ENCODE data around the gene GATA2.

GATA2 gene

DNA sequence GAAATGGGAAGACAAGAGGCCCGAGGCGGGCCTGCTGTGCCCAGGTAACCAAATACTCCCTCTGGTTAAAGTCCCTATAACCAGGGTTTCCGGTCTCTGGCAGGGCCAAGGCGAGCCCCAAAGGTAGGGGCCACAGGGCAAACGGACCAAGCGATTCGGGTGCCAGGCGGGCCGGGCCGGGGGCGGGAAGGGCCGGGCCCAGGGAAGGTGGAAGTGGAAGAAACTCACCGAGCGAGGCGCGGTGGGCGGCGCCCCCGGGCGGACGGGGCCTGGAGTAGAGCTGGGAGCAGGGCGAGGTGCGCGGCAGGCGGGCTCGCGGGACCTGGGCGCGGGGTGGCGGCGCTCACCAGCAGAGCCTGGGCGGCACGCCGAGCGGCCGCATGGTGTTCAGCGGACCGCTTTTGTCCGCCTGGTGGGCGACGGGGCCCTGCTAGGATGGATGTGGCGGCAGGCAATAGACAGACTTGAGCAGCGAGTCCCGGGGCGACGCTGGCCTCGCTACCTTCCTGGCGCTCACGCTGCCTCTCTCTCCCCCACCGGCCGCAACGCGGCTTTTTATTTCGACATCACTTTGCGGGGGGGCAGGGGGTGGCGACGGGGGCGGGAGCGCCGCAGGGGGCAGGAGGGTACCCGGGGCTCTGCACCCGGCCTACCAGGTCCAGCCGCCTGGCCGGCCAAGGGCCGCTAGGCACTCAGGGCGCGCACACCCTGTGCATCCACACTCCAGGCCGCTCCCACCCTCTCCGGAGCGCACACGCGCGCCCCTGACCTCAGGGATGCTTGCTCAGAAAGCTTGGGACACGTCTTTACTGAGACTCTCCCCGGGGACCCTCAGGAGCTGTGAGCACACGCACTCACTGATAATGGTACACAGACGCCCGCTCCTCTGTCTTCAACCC lies at the start of gene GATA2:
Gene GATA2 (minus strand): TSS at position 531 of the 899 bp plus-strand sequence. CDS start 6,170 bp downstream, outside the sequence.
- Histone ChIP-seq H3K36me3 (ENCODE audit: insufficient read depth, low read depth, low read length) (no peaks in the 10 kb centered on the region), H3K27ac (ENCODE audit: low read length) (no peak within 1 kb of the TSS), H3K4me1 (ENCODE audit: insufficient read depth, low read length) (peaks cover 8% of the 10 kb centered on the region; the same call in 1 of the 2 replicates), H3K9ac (ENCODE audit: low read depth, low read length) (no peak within 1 kb of the TSS), H3K27me3 (ENCODE audit: insufficient read depth, low read length) (peaks cover 99% of the 10 kb centered on the region), H3K9me3 (ENCODE audit: insufficient read depth, low read depth, low read length) (peaks cover 7% of the 10 kb centered on the region; the same call in 1 of the 2 replicates), H3K4me3 (ENCODE audit: low read length) (peak within 1 kb of the TSS; percentile 32)

DNA sequence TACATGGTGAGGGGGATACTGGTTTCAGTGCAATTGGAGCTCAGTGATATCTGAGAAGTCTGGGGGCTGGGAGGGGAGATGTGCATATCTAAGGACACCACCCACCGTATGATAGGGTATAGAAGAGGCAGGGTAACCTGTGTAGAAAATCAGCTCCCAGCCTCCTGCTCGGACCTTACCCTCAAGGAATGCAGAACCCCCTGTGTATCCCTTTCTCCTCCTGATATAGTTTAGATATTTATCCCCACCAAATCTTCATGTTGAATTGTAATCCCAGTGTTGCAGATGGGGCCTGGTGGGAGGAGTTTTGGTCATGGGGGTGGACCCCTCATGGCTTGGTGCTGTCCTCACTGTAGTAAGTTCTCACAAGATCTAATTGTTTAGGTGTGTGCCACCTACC lies 48.2 kb upstream of the GATA2 start:
- Histone ChIP-seq H3K36me3 (ENCODE audit: insufficient read depth, low read depth, low read length) (no peaks in the 10 kb centered on the region), H3K9ac (ENCODE audit: low read depth, low read length) (no peak overlapping the region), H3K9me3 (ENCODE audit: insufficient read depth, low read depth, low read length) (no peaks in the 10 kb centered on the region; the same call in 1 of the 2 replicates), H3K4me3 (ENCODE audit: low read length) (no peak overlapping the region), H3K27ac (ENCODE audit: low read length) (no peak overlapping the region), H3K27me3 (ENCODE audit: insufficient read depth, low read length) (peaks cover 6% of the 10 kb centered on the region; the same call in 1 of the 2 replicates), H3K4me1 (ENCODE audit: insufficient read depth, low read length) (no peaks in the 10 kb centered on the region)

DNA sequence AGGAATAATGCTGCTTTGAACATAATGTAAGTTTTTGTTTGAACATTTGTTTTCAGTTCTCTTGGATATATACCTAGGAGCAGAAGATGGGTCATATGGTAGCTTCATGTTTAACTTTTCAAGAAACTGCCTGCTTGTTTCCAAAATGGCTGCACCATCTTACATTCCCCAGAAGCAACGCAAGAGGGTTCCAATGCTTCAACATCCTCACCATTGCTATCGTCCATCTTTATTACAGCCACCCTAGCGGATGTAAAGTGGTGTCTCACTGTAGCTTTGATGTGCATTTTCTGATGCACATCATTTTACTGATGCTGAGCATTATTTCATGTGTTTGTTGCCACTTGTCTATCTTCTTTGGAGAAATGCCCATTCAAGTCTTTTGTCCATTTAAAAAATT lies 46.4 kb upstream of the GATA2 start:
- H3K4me1 ChIP-seq (ENCODE audit: insufficient read depth, low read length): no peaks in the 10 kb centered on the region
- no peak overlapping the region for H3K27ac ChIP-seq (ENCODE audit: low read length)
- H3K9ac ChIP-seq (ENCODE audit: low read depth, low read length): no peak overlapping the region
- no peaks in the 10 kb centered on the region for H3K36me3 ChIP-seq (ENCODE audit: insufficient read depth, low read depth, low read length)
- H3K4me3 ChIP-seq (ENCODE audit: low read length): no peak overlapping the region
- no peaks in the 10 kb centered on the region; the same call in 1 of the 2 replicates for H3K9me3 ChIP-seq (ENCODE audit: insufficient read depth, low read depth, low read length)
- peaks cover 18% of the 10 kb centered on the region; the same call in 1 of the 2 replicates for H3K27me3 ChIP-seq (ENCODE audit: insufficient read depth, low read length)

DNA sequence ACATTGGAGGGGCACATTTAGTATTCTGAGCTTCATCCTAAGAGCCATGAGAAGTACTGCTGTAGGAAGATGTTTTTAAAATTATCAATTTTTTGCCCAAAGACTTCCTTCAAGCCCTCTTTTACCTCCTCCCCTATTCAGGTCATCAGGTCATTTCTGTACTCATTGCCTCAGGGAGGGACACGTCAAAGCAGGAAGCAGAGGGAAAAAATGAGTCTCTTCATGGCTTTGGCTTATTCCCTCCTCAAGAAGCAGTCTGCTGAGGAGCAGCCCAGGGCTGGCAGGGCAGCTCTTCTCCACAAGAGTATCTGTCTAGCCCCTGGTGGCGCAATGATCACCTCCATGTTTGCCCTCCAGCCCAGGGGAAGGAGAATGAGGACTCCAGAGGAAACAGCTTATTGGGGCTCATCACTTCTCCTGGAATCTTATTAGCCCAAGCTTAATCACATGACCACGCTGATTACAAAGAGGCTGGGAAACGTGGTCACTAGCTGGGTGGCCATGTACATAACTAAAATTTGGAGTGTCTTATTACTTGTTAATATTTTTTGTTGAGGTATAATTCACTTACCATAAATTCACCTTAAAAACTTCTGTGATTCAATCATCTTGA lies 44.2 kb upstream of the GATA2 start:
- Histone ChIP-seq H3K9ac (ENCODE audit: low read depth, low read length) (no peak overlapping the region), H3K27me3 (ENCODE audit: insufficient read depth, low read length) (peaks cover 22% of the 10 kb centered on the region; the same call in 1 of the 2 replicates), H3K4me3 (ENCODE audit: low read length) (no peak overlapping the region), H3K9me3 (ENCODE audit: insufficient read depth, low read depth, low read length) (no peaks in the 10 kb centered on the region), H3K36me3 (ENCODE audit: insufficient read depth, low read depth, low read length) (no peaks in the 10 kb centered on the region), H3K27ac (ENCODE audit: low read length) (no peak overlapping the region), H3K4me1 (ENCODE audit: insufficient read depth, low read length) (no peaks in the 10 kb centered on the region)

DNA sequence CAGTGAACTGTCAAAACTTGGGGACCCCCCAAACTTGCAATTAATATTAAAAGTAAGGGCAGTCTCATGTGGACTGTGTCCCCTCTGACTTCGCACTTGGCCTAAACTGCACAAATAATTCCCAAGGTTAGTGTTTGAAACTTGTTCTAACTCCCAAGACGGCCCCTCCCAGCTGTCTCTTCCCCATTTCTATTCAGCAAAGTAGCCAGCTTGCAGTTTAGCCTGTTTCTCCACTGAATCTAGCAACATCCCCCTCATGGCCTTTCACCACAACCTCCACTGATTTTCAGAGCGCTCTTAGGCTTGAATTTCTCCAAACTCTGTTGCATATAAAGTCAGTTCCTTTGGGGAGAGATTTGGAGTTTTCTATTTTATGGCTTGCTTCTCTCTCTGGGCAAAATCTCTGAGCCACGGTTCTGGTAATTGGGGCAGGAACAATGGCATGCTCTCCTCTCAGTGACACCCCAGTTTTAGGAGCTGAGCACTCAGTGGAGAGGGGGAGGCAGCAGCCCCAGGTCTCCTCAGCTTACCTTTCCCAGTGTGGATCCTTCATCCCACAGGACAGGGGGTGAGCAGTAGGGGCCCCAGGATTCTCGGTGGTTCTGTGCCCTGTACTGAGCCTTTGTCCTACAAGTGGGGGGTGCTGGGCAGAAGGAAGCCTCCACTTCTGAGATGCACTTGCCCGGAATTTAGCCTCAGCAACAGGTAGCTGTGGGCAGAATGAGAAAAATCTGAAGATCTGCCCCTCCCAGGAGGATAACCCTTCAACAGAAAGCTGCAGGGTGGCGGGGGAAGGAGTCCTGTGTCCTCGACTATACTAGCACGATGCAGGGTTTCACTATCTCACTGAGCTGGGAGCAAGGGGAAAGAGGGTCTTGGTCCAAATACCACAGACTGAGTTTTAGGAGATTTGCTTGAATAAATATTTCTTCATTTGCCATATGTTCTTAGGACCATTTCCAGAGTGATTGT lies 39.3 kb upstream of the GATA2 start:
- Histone ChIP-seq H3K4me1 (ENCODE audit: insufficient read depth, low read length) (no peaks in the 10 kb centered on the region), H3K4me3 (ENCODE audit: low read length) (no peak overlapping the region), H3K9ac (ENCODE audit: low read depth, low read length) (no peak overlapping the region), H3K27ac (ENCODE audit: low read length) (no peak overlapping the region), H3K36me3 (ENCODE audit: insufficient read depth, low read depth, low read length) (no peaks in the 10 kb centered on the region), H3K27me3 (ENCODE audit: insufficient read depth, low read length) (peaks cover 23% of the 10 kb centered on the region; the same call in 1 of the 2 replicates), H3K9me3 (ENCODE audit: insufficient read depth, low read depth, low read length) (no peaks in the 10 kb centered on the region)

DNA sequence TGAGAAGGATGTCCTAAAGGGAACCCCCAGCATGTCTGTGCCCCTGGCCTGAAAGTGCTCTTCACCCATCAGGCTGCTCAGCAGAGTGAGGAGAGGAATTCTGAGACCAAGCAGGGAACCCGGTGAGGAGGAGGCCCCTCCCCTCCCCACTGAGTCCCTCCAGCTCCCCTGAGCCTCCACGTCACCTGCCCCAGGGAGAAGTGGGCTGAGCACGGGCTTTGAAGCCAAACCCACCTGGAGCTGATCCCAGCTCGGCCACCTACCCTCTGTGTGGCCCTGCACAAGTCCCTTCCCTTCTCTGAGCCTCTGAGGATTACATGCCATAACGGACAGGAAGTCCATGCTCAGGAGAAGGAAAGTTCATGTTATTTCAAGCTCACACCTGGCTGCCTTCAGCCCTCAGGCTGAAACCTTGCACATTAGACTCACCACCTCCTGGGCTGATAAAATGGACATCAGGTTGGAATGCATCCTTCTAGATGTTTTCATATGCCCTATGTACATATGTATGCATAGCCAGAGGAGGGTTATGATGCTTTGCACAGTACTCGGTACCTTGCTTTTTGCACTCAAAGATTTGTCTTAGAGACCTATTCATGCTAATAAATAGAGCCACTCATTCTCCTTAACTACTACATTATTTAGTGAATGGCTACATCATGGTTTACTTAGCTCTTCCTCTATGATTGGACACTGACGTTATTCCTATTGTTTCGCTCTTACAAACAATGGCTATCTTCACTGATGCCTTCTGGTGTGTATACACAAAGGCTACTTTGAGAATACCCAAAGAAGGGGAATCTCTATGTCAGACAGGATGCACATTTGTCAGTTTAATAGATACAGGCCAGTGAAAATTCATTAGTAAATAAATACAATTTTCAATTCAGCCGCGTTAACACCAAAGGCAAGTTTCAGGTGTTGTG lies 31.6 kb upstream of the GATA2 start:
- no peaks in the 10 kb centered on the region for H3K36me3 ChIP-seq (ENCODE audit: insufficient read depth, low read depth, low read length)
- H3K27ac ChIP-seq (ENCODE audit: low read length): no peak overlapping the region
- H3K4me3 ChIP-seq (ENCODE audit: low read length): no peak overlapping the region
- H3K9ac ChIP-seq (ENCODE audit: low read depth, low read length): no peak overlapping the region
- H3K27me3 ChIP-seq (ENCODE audit: insufficient read depth, low read length): peaks cover 31% of the 10 kb centered on the region
- H3K9me3 ChIP-seq (ENCODE audit: insufficient read depth, low read depth, low read length): no peaks in the 10 kb centered on the region
- no peaks in the 10 kb centered on the region for H3K4me1 ChIP-seq (ENCODE audit: insufficient read depth, low read length)

DNA sequence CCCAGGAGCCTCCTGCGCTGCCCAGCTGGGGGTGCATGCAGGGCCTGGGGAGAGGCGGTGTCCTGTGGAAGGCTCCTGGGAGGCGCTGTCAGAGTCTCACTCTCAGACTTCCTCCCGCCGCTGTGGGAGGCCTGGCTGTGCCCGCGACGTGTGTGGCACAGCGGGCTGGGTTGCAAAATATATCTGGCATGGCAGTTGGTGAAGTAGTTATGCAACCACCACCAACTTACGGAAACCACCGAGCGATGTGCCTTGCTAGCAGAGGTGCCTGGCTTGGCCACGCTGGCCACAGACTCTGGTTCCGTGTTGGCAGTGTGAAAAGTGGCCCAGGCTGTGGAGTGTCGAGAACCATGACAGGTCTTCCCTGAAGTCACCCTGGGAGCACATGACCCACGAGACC lies 30.6 kb upstream of the GATA2 start:
- no peak overlapping the region for H3K27ac ChIP-seq (ENCODE audit: low read length)
- no peak overlapping the region for H3K9ac ChIP-seq (ENCODE audit: low read depth, low read length)
- peaks cover 36% of the 10 kb centered on the region for H3K27me3 ChIP-seq (ENCODE audit: insufficient read depth, low read length)
- H3K4me1 ChIP-seq (ENCODE audit: insufficient read depth, low read length): no peaks in the 10 kb centered on the region
- no peak overlapping the region for H3K4me3 ChIP-seq (ENCODE audit: low read length)
- H3K36me3 ChIP-seq (ENCODE audit: insufficient read depth, low read depth, low read length): no peaks in the 10 kb centered on the region
- no peaks in the 10 kb centered on the region for H3K9me3 ChIP-seq (ENCODE audit: insufficient read depth, low read depth, low read length)

DNA sequence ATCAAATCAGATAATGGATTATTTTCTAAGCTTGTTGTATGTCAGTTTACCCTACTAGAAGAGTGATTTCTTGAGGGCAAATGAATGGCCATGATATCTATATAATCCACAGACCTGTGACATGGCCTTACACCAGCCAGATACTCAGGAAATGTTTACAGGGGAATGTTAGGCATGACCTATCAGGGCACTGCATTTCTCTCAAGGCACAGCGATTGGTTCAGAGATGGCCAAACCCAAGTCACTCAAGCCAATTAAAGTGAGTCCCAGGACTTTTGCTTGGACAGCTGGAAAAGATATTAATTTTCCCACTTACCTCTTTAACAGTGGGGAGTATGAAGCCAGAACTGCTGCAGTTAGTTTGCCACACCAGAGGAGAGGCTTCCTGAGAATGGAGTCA lies 28.7 kb upstream of the GATA2 start:
- Histone ChIP-seq H3K27me3 (ENCODE audit: insufficient read depth, low read length) (peaks cover 34% of the 10 kb centered on the region), H3K27ac (ENCODE audit: low read length) (no peak overlapping the region), H3K9ac (ENCODE audit: low read depth, low read length) (no peak overlapping the region), H3K4me3 (ENCODE audit: low read length) (no peak overlapping the region), H3K36me3 (ENCODE audit: insufficient read depth, low read depth, low read length) (no peaks in the 10 kb centered on the region), H3K4me1 (ENCODE audit: insufficient read depth, low read length) (no peaks in the 10 kb centered on the region), H3K9me3 (ENCODE audit: insufficient read depth, low read depth, low read length) (no peaks in the 10 kb centered on the region)

DNA sequence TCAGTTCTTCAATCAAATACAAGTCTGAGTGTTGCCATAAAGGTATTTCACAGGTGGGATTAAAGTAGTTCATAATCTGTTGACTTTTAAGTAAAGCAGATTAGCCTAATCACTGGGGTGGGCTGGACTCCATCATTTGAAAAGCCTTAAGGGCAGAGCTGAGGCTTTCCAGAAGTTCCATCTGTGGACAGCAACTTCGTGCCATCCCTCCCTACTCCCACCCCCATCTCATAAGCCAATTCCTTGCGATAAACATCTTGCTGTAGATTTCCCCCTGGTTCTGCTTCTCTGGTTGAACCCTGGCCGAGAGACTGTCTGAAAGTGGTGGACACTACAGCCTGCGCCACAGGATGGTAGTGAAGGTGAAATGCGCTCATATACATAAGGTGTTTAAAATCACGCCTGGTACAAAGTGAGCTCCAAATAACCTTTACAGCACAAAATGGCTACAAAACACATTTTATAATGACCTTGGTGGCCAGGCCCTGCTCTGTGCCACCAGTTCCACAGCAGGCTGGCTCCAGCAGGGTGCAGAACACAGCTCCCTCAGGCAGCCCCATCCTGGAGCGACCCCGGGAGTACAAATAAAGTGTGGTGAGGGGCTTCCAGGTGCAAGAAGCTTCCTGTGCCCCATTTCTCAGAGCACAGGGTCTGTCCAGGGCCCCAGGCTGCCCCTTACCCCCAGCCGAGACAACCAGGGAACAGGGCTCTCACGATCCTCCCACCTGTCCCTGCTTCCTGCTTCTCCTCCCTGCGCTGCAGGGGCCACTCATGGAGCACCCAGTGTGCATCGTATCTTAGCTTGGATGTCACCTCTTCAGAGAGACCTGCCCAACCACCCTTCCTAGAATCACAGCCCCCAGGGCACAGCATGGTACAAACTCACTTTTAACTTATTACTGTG lies 25.8 kb upstream of the GATA2 start:
- H3K4me1 ChIP-seq (ENCODE audit: insufficient read depth, low read length): no peaks in the 10 kb centered on the region
- H3K4me3 ChIP-seq (ENCODE audit: low read length): no peak overlapping the region
- H3K36me3 ChIP-seq (ENCODE audit: insufficient read depth, low read depth, low read length): no peaks in the 10 kb centered on the region
- no peak overlapping the region for H3K9ac ChIP-seq (ENCODE audit: low read depth, low read length)
- H3K27me3 ChIP-seq (ENCODE audit: insufficient read depth, low read length): peaks cover 34% of the 10 kb centered on the region
- no peak overlapping the region for H3K27ac ChIP-seq (ENCODE audit: low read length)
- H3K9me3 ChIP-seq (ENCODE audit: insufficient read depth, low read depth, low read length): peaks cover 5% of the 10 kb centered on the region; the same call in 1 of the 2 replicates

DNA sequence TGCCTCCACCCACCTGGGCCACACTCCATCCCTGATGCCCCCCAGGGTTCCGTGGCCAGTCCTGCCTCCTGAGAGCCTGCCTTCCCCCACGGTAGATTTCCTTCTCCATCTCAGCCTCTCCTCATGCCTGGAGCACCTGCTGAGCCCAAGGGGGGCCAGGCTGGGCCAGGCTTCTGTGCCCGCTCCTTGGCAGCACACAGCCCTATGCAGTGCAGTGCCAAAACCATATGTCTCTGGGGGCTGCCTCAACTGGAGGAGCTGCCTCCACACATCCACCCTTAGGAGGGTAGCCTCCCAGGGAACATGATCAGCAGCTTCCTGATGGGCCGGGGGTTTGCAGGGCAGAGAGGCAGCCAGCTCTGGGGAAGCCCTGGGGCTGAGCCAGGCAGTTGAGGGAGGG lies 24.6 kb upstream of the GATA2 start:
- no peak overlapping the region for H3K4me3 ChIP-seq (ENCODE audit: low read length)
- H3K27ac ChIP-seq (ENCODE audit: low read length): no peak overlapping the region
- no peak overlapping the region for H3K9ac ChIP-seq (ENCODE audit: low read depth, low read length)
- no peaks in the 10 kb centered on the region for H3K4me1 ChIP-seq (ENCODE audit: insufficient read depth, low read length)
- no peaks in the 10 kb centered on the region for H3K36me3 ChIP-seq (ENCODE audit: insufficient read depth, low read depth, low read length)
- H3K9me3 ChIP-seq (ENCODE audit: insufficient read depth, low read depth, low read length): peaks cover 10% of the 10 kb centered on the region; the same call in 1 of the 2 replicates
- peaks cover 31% of the 10 kb centered on the region for H3K27me3 ChIP-seq (ENCODE audit: insufficient read depth, low read length)
